IPS-NIHi11 (cell line): Measurements from ENCODE around the gene ATAD3C.
"Not testable (repeated sequence)": the region's sequence is repeated elsewhere in the genome, so short reads cannot be mapped to it uniquely, and the experiment has no call there.

Source experiments
- DNase-seq: peaks from one replicate; pipeline ENCODE4 v3.0.0; 2012; ENCODE audit warnings: mixed read lengths, low spot score

Gene ATAD3C, protein sequence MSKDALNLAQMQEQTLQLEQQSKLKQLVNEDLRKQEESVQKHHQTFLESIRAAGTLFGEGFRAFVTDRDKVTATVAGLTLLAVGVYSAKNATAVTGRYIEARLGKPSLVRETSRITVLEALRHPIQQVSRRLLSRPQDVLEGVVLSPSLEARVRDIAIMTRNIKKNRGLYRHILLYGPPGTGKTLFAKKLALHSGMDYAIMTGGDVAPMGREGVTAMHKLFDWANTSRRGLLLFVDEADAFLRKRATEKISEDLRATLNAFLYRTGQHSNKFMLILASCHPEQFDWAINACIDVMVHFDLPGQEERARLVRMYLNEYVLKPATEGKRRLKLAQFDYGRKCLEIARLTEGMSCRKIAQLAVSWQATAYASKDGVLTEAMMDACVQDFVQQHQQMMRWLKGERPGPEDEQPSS

DNA sequence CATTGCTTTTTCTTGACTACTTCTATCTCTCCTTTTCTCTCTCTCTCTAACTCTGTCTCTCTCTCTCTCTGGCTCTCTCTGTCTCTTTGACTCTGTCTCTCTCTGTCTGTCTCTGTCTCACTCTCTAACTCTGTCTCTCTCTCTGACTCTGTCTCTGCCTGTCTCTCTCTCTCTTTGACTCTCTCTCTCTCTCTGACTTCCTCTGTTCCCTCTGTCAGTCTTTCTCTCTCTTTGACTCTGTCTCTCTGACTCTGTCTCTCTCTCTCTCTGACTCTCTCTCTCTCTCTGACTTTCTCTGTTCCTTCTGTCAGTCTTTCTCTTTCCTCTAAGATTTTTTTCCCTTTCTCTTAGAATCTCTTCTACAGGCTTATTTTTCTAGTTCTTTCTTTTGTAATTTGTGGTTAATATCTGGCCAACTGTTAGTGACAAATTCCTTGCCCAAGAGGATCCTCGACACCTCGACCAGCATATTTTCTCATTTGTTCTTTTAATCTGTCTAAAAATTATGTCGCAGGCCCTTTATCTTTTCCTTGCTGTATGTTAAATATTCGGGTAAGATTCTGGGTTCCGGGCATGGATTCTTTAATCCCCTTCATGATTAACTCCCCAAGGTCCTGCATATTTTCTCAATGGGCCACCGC lies at the start of gene ATAD3C:
ATAD3C (plus strand) TSS at position 591 of the 641 bp plus-strand sequence. CDS start 995 bp downstream, outside the sequence.
- DNase-seq, result no peak

- no peak for DNase-seq
Measured at GRCh38 chr1:1399872-1400575, 49.5 kb upstream of the ATAD3C start.

GRCh38 chr1:1400576-1401456 lies 48.7 kb upstream of the ATAD3C start:
- DNase-seq, result no peak

GRCh38 chr1:1401457-1402010 lies 48.0 kb upstream of the ATAD3C start:
- no peak for DNase-seq

DNA sequence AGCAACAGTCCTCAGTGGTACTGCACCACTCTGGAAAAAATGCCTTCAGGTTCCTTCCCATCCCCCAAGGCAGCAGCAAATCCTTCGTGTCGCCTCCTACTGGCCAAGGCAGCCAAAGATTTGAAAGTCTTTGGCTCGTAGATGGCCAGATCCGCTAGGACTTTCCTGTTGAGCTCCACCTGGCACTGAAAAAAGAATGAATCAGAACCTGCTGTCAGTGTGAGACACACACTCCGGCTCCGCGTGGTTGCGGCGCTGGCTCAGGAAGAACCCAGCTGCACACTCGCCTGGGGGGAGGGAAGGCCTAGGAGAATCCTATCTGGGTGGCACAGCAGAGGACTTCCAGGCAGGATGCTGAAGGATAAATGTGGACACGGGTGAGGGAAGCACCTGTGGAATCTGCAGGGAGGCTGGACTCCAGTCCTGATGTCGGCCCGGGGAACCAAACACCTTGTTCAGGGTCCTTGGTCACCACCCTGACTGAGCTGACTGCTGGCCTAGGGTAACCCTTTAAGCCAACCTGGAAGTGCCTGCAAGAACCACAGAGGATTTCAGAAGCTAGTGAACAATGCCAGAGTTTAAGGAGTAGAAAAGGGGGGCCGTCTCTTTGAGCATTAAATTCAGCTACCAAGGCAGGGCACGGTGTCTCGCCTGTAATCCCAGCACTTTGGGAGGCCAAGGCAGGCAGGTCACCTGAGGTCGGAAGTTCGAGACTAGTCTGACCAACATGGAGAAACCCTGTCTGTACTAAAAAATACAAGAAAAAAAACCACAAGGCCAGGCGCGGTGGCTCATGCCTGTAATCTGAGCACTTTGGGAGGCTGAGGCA lies 47.2 kb upstream of the ATAD3C start:
- DNase-seq, result peak; percentile 43

DNA sequence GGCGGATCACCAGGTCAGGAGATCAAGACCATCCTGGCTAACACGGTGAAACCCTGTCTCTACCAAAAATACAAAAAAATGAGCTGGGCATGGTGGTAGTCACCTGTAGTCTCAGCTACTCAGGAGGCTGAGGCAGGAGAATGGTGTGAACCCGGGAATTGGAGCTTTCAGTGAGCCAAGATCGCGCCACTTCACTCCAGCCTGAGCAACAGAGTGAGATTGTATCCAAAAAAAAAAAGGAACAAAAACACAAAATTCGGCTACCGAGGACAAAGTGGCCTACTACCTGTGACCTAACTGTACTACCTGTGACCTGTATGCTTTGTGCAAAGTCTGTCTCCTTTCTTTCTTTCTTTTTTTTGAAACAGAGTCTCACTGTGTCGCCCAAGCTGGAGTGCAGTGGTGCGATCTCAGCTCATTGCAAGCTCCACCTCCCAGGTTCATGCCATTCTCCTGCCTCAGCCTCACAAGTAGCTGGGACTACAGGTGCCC lies 46.5 kb upstream of the ATAD3C start:
- not testable (repeated sequence) for DNase-seq

GRCh38 chr1:1403653-1404052 lies 45.8 kb upstream of the ATAD3C start:
- DNase-seq, result no peak

DNA sequence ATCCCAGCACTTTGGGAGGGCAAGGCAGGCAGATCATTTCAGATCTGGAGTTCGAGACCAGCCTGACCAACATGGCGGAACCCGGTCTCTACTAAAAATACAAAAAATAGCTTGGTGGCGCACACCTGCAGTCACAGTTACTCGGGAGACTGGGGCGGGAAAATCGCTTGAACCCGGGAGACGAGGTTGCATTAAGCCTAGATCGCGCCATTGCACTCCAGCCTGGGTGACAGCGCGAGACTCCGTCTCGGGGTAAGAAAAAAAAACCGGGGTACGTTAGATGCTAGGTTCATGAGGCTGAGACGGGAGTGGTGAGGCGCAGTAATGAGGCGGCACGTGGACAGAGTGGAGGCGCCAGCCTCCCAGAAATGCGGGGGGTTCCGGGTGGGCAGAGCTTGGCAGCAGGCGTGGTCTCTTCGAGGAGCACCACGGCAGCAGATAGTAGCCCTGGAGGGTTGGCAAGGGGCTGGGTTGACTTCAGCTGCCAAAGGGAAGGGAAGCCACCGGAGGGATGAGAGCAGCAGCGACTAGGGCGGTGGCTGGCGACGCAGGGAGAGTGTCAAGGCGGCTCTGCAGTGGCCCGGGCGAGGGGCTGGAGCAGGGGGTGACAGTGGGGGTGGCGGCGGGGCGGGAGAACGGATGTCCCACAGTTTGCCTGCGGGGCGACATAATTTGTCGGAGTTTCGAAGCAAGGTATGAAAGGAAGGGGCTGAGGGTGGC lies 43.2 kb upstream of the ATAD3C start:
- no peak for DNase-seq

GRCh38 chr1:1406821-1407635 lies 42.5 kb upstream of the ATAD3C start, which contains the start of gene MRPL20:
Gene MRPL20 (minus strand): TSS chr1:1407293. CDS start chr1:1407217, 76 bp downstream.
- DNase-seq, result peak; percentile 93

DNA sequence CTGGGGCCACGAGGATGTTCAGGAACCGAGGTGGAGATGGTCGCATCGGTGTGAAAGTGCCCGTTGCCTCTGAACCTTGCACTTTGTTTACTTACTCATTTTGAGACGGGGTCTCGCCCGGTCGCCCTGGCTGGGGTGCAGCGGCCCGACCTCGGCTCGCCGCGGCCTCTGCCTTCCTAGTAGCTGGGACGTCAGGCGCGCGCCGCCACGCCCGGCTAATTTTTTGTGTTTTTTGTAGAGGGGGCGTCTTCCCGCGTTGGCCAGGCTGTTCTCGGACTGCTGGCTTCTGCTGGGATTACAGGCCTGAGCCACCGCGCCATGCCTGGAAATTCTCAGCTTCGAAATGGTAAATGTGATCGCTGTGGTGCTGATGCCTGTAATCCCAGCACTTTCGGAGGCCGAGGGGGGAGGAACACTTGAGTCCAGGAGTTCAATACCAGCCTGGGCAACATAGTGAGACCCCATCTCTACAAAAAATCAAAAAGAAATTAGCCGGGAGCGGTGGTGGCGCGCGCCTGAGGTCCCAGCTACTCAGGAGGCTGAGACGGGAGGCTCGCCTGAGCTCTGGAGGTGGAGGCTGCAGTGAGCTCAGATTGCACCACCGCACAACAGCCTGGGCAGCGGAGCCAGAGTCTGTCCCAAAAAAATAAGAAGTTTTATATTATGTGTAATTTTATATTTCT lies 41.7 kb upstream of the ATAD3C start:
- peak; percentile 16 for DNase-seq

- DNase-seq, result not testable (repeated sequence)
Measured at GRCh38 chr1:1410238-1410637, 39.3 kb upstream of the ATAD3C start.

GRCh38 chr1:1411626-1412025 lies 37.9 kb upstream of the ATAD3C start:
- no peak for DNase-seq

DNA sequence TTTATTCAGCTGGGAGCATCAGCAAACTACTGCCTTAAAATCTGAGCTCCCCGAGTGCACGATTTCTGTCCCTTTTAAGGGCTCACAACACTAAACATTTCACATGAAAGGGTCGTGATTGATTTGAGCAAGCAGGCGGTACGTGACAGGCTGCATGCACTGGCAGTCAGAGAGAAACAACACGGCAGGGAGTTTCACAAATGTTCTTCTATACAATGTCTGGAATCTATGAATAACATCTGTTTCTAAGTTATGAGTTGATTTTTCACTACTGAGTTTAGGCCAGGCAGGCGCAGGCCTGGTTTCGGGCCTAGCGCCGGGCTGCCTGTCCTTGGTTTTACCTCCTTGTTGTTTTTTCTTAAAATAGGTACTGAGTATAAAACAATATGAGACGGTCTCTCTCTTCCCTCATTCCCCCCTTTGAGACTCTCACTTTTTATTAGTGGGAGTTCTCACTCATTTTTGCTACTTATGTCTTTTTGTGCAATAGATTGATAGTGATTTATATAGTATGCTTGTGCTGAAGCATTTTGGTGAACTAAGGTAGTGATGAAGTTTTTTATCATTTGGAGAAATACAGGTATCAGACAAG lies 37.1 kb upstream of the ATAD3C start:
- DNase-seq, result not testable (repeated sequence)

DNA sequence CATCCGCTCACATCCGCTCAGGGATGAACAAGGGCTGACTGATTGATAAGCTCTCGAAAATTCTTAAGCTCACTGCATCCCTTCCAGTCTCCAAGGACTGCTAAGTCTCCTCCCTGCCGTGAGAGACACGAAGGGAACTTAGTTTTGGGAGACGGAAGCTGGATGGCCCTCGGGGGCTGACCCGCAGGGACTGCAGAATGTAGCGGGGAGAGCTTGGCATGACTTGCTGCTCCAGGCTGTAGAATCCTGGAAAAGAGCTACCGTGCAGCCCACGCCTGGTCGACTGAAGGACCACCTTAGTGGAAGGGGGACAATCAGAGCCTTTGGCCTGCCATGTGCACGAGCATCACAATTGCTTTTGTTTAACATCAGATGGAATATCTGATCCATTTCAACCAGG lies 33.7 kb upstream of the ATAD3C start:
- DNase-seq, result no peak

DNA sequence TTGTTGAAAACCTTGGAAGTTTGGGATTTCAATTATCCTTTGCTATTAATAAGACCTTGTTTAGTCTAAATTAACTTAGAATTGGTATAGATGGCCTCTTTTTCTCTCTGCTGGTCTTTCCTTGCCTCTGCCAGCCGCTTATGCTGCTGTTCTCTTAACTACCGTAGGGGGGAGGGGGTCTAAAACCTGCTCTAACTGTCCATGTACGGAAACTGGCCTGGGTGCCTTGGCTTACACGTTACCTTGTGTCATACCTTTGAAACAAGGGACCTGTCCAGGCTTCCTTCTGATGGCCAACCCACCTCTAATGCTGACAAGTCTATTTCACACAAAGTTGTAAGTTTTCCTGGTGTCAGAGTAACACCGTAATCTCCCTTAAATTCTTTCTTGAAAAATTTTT lies 32.1 kb upstream of the ATAD3C start:
- not testable (repeated sequence) for DNase-seq

- DNase-seq, result not testable (repeated sequence)
Measured at GRCh38 chr1:1417825-1418463, 31.5 kb upstream of the ATAD3C start.
